Body of pancreas (tissue), 4 donors: ENCODE measurements around the gene TRIB2.

Experiments used
- CTCF ChIP-seq, 7 experiments: fragments of 450-650 bp in 4 of 7; fragments of 200-600 bp in 3 of 7; sonication (generic) in 3 of 7; IDR thresholded peaks; one replicate each; pipeline ENCODE4 v1.5.1; 2016 to 2019; ENCODE audit warnings: antibody characterized with exemption in 7 of 7
- POLR2A ChIP-seq, 3 donors: fragments of 450-650 bp; IDR thresholded peaks; one replicate each; pipeline ENCODE4 v1.6.1; 2016; ENCODE audit warnings: antibody characterized with exemption in 3 of 3, mild to moderate bottlenecking in 2 of 3

DNA sequence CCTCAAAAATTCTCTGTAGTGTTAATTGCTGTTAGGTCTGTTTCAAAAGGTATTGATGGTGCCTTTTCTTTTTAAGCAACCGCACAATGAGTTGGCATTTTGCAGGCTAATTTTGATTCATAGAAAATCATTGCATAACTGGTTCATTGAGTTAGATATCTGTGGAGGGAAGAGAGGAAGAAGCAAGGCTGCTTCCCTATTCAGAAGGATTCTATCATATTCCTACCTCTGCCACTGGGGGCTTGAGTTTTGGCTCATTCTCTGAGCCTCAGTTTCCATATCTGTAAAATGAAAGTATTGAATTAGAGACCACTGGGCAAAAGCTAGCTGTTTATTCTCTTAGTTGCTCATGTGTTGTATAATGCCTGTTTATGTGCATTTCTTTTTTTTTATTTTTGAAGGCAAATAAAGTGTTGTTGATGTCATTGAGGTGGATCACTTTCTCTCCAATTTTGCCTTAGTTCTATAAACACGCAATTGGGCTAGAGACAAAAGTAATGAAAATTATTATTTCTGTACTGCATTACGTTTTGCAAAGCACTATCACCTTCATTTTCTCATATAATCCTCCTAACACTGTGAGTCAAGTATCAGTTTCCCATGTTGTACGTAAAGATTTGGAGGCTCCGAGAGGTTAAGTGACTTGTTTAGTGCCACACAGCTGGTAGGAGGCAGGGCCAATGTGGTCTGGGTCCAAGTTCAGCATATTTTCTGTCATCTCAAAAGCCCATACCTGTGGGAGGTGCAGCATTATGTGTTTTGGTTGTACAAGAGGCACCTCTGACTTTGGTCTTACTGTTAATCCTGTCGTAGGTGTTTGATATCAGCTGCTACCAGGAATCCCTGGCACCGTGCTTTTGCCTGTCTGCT is 5.9 kb downstream of the TRIB2 start:
- TF ChIP-seq CTCF (IDR thresholded peaks at IDR 0.05), result no peak
- no peak for TF ChIP-seq POLR2A (IDR thresholded peaks at IDR 0.05)
